ENCODE measurements around the gene HARBI1.

DNA sequence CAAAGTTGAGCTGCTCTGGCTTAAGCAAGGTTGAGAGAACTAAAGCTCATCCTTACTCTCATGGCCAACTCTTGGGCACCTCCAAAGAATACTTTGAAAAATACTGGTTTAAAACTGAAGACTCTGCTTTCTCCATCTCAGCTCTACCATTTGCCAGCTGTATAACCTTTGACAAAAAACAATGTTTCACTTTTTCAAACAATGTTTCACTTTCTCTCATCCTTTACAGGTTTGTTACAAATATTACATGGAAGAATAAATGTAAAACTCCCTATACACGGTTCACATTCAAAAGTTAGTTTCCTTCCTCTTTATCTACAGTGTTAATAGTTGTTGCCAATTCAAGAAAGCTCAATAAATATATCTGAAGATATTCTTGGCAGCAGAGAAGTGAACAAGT is 42.4 kb downstream of the HARBI1 start:
- TF ChIP-seq POLR2A (IDR thresholded peaks at IDR 0.05; ENCODE audit: low read depth, low read length) (no peak), CEBPB (IDR thresholded peaks at IDR 0.05; ENCODE audit: low read depth, low read length) (no peak), RAD21 (IDR thresholded peaks at IDR 0.05; ENCODE audit: low read length) (no peak)

Data from IMR-90 (cell line).